ENCODE measurements around the gene SLC35F4. TPM values are rescaled to one million over a fixed set of nuclear protein-coding genes. Genes with fewer than 3 reads are reported as not detected.

The SLC35F4 gene
- total and polyA plus RNA-seq, 11 donors = not detected

GRCh38 chr14:57831981-57832380 is 33.9 kb downstream of the SLC35F4 start:
- no peaks in the 10 kb centered on the region for H3K4me1 ChIP-seq
- no peak for DNase-seq
- H3K27me3 ChIP-seq = no peaks in the 10 kb centered on the region
- no peak overlapping the region for H3K4me3 ChIP-seq
- peaks cover 0 to 1% (median 0%) of the 10 kb centered on the region in 12 donors for H3K9me3 ChIP-seq
- no peaks in the 10 kb centered on the region for H3K36me3 ChIP-seq
- ATAC-seq = no peak
- intact Hi-C loops (cut with DNase I) = no loop called here
- TF ChIP-seq POLR2A (IDR thresholded peaks at IDR 0.05) (no peak), CTCF (IDR thresholded peaks at IDR 0.05) (no peak)
- no peak overlapping the region for H3K27ac ChIP-seq
- WGBS, 4 donors = 14 to 21% (median 18%) methylated on average over 5 of the region's 5 CpGs

GRCh38 chr14:57828713-57829112 is 37.2 kb downstream of the SLC35F4 start:
- TF ChIP-seq POLR2A (IDR thresholded peaks at IDR 0.05) (no peak), CTCF (IDR thresholded peaks at IDR 0.05) (no peak)
- Histone ChIP-seq H3K9me3 (peaks cover 0 to 12% (median 2%) of the 10 kb centered on the region in 12 donors), H3K36me3 (no peaks in the 10 kb centered on the region), H3K27ac (no peak overlapping the region), H3K27me3 (peaks cover 0 to 6% (median 0%) of the 10 kb centered on the region in 9 donors), H3K4me1 (no peaks in the 10 kb centered on the region), H3K4me3 (no peak overlapping the region)
- DNase-seq = no peak
- WGBS, 4 donors = 60 to 70% (median 66%) methylated on average over 2 of the region's 2 CpGs
- intact Hi-C loops (cut with DNase I) = no loop called here
- ATAC-seq = no peak

- no peak overlapping the region for H3K27ac ChIP-seq
- DNase-seq = no peak
- ATAC-seq = no peak
- no peaks in the 10 kb centered on the region for H3K36me3 ChIP-seq
- intact Hi-C loops (cut with DNase I) = no loop called here
- 79 to 87% (median 80%) methylated on average over 4 of the region's 4 CpGs for WGBS, 4 donors
- peaks cover 0 to 12% (median 2%) of the 10 kb centered on the region in 12 donors for H3K9me3 ChIP-seq
- no peak for TF ChIP-seq CTCF (IDR thresholded peaks at IDR 0.05)
- no peak for TF ChIP-seq POLR2A (IDR thresholded peaks at IDR 0.05)
- H3K4me1 ChIP-seq = no peaks in the 10 kb centered on the region
- peaks cover 0 to 6% (median 0%) of the 10 kb centered on the region in 9 donors for H3K27me3 ChIP-seq
- H3K4me3 ChIP-seq = no peak overlapping the region
These were observed 42.8 kb downstream of the SLC35F4 start for GRCh38 chr14:57823015-57823660.

GRCh38 chr14:57822081-57822480 is 43.8 kb downstream of the SLC35F4 start:
- Histone ChIP-seq H3K9me3 (peaks cover 0 to 12% (median 2%) of the 10 kb centered on the region in 12 donors), H3K4me1 (no peaks in the 10 kb centered on the region), H3K36me3 (no peaks in the 10 kb centered on the region), H3K4me3 (no peak overlapping the region), H3K27ac (no peak overlapping the region), H3K27me3 (peaks cover 0 to 6% (median 0%) of the 10 kb centered on the region in 9 donors)
- ATAC-seq = no peak
- TF ChIP-seq CTCF (IDR thresholded peaks at IDR 0.05) = no peak
- TF ChIP-seq POLR2A (IDR thresholded peaks at IDR 0.05) = no peak
- DNase-seq = no peak
- intact Hi-C loops (cut with DNase I) = no loop called here
